Measurements from ENCODE around the gene OTOP2.

DNA sequence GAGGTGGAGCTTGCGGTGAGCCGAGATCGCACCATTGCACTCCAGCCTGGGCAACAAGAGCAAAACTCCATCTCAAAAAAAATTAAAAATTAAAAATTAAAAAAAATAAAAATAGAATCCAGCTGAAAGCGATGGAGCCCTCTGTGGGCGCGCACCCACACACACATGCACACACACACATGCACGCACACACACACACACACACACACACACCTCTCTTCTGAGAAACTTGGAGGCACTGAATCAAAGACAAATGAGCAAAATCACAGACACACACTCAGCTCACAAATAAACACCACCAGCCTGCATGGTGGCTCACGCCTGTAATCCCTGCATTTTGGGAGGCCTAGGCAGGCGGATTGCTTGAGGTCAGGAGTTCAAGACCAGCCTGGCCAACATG is 21.0 kb upstream of the OTOP2 start:
- TF ChIP-seq, protein P1, sequence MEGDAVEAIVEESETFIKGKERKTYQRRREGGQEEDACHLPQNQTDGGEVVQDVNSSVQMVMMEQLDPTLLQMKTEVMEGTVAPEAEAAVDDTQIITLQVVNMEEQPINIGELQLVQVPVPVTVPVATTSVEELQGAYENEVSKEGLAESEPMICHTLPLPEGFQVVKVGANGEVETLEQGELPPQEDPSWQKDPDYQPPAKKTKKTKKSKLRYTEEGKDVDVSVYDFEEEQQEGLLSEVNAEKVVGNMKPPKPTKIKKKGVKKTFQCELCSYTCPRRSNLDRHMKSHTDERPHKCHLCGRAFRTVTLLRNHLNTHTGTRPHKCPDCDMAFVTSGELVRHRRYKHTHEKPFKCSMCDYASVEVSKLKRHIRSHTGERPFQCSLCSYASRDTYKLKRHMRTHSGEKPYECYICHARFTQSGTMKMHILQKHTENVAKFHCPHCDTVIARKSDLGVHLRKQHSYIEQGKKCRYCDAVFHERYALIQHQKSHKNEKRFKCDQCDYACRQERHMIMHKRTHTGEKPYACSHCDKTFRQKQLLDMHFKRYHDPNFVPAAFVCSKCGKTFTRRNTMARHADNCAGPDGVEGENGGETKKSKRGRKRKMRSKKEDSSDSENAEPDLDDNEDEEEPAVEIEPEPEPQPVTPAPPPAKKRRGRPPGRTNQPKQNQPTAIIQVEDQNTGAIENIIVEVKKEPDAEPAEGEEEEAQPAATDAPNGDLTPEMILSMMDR (IDR thresholded peaks at IDR 0.05; ENCODE audit: low read depth, low read length, poor library complexity, severe bottlenecking): no peak
- no peak for TF ChIP-seq EZH2phosphoT487 (IDR thresholded peaks at IDR 0.05; ENCODE audit: borderline replicate concordance, low read length)
